Sigmoid colon (tissue), 3 donors: ENCODE measurements around the gene FIGN.

Experiments
- POLR2A ChIP-seq, 2 donors: fragments of 450-650 bp; IDR thresholded peaks; one replicate each; pipeline ENCODE4 v1.6.1; 2016; ENCODE audit warnings: antibody characterized with exemption in 2 of 2, mild to moderate bottlenecking in 2 of 2, moderate library complexity in 2 of 2
- TF ChIP-seq, protein P1 (sequence below), 4 experiments: fragments of 450-650 bp in 3 of 4; fragments of 200-600 bp in 1 of 4; IDR thresholded peaks; one replicate each; pipeline ENCODE4 v1.5.1; 2016 to 2019; ENCODE audit warnings: antibody characterized with exemption in 4 of 4, mild to moderate bottlenecking in 3 of 4, moderate library complexity in 2 of 4

DNA sequence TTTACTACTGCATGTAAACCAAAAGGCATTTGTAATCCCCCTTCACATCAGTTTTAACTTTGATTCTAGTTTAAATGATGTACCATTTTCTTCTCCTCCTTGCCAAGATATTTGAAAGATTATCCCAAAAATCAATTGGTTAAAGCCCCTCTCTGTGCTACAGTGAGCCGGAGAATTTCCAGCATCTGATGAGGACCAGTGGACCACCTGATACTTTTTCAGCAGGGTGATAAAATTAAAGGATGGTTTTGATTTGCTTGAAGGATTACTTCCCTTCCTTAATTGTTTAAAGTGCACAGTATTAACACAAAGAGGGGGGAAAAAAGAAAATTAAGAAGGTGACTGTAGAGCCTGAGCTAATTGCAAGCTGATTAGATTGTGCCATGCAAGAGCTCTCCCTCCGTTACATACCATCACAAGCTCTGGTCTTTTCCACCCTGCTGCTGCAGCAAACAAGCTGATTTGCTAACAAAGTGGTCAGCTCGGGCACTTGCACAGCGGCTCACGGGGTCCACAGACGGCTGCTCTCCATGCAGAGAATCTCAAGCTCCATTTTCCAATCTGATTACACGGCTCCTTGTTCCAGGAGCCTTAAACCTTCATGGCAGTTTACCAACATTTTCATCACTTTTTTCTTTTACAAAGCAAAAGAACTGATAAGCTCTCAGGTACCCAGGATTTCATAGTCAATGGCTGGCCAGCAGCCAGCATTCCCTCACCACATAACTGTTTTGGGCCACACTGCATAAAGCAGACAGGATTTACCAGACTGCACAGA lies 22.1 kb downstream of the FIGN start:
- TF ChIP-seq POLR2A (IDR thresholded peaks at IDR 0.05), result no peak
- TF ChIP-seq, protein P1, sequence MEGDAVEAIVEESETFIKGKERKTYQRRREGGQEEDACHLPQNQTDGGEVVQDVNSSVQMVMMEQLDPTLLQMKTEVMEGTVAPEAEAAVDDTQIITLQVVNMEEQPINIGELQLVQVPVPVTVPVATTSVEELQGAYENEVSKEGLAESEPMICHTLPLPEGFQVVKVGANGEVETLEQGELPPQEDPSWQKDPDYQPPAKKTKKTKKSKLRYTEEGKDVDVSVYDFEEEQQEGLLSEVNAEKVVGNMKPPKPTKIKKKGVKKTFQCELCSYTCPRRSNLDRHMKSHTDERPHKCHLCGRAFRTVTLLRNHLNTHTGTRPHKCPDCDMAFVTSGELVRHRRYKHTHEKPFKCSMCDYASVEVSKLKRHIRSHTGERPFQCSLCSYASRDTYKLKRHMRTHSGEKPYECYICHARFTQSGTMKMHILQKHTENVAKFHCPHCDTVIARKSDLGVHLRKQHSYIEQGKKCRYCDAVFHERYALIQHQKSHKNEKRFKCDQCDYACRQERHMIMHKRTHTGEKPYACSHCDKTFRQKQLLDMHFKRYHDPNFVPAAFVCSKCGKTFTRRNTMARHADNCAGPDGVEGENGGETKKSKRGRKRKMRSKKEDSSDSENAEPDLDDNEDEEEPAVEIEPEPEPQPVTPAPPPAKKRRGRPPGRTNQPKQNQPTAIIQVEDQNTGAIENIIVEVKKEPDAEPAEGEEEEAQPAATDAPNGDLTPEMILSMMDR (IDR thresholded peaks at IDR 0.05), result no peak
